IgD-negative memory B cell (primary cell): ENCODE results near the gene C11orf42. TPM values are rescaled to one million over a fixed set of nuclear protein-coding genes. Genes with fewer than 3 reads are reported as not detected.

Source experiments
- H3K27ac Mint-ChIP-seq, 3 donors: one replicate each; pipeline ENCODE4 v1.8.0; 2020 to 2022; ENCODE audit warnings: mild to moderate bottlenecking in 3 of 3, mixed read lengths in 3 of 3, moderate library complexity in 1 of 3
- H3K27me3 Mint-ChIP-seq: one replicate; pipeline ENCODE4 v1.8.0; 2021; ENCODE audit warnings: mixed read lengths
- H3K36me3 Mint-ChIP-seq: one replicate; pipeline ENCODE4 v1.8.0; 2020; ENCODE audit warnings: mild to moderate bottlenecking, mixed read lengths
- H3K4me1 Mint-ChIP-seq, 3 donors: one replicate each; pipeline ENCODE4 v1.8.0; 2020 to 2022; ENCODE audit warnings: mixed read lengths in 3 of 3, mild to moderate bottlenecking in 1 of 3
- H3K4me3 Mint-ChIP-seq, 4 donors: one replicate each; pipeline ENCODE4 v1.8.0; 2020 to 2022; ENCODE audit warnings: mild to moderate bottlenecking in 4 of 4, mixed read lengths in 4 of 4, moderate library complexity in 3 of 4
- H3K9me3 Mint-ChIP-seq, 3 donors: one replicate each; pipeline ENCODE4 v1.8.0; 2020 to 2021; ENCODE audit warnings: mixed read lengths in 3 of 3, mild to moderate bottlenecking in 1 of 3
- polyA plus RNA-seq: library from polyadenylated mRNA; unstranded; fragments of 300-500 nt; fragmentation: Illumina TruSeq; gene quantifications from one replicate; pipeline ENCODE4 v1.2.3, GENCODE V29; 2021

Gene C11orf42
- polyA plus RNA-seq, 1 donor from 2014 or later: not detected

- H3K27ac Mint-ChIP-seq: no peak overlapping the region
- no peaks in the 10 kb centered on the region for H3K36me3 Mint-ChIP-seq
- H3K9me3 Mint-ChIP-seq: no peaks in the 10 kb centered on the region
- no peak overlapping the region for H3K4me3 Mint-ChIP-seq
- H3K4me1 Mint-ChIP-seq: peaks cover 0 to 13% (median 8%) of the 10 kb centered on the region in 3 donors
- H3K27me3 Mint-ChIP-seq: no peaks in the 10 kb centered on the region
Measured at GRCh38 chr11:6206456-6207180, 1.3 kb downstream of the C11orf42 start.

- Mint-ChIP-seq H3K9me3 (no peaks in the 10 kb centered on the region), H3K36me3 (no peaks in the 10 kb centered on the region), H3K4me1 (no peaks in the 10 kb centered on the region), H3K27me3 (no peaks in the 10 kb centered on the region), H3K4me3 (no peak overlapping the region), H3K27ac (no peak overlapping the region)
Measured at GRCh38 chr11:6209801-6210200, 4.4 kb downstream of the C11orf42 start.

- H3K27me3 Mint-ChIP-seq: no peaks in the 10 kb centered on the region
- no peak overlapping the region for H3K27ac Mint-ChIP-seq
- H3K4me1 Mint-ChIP-seq: no peaks in the 10 kb centered on the region
- H3K4me3 Mint-ChIP-seq: no peak overlapping the region
- H3K36me3 Mint-ChIP-seq: no peaks in the 10 kb centered on the region
- H3K9me3 Mint-ChIP-seq: no peaks in the 10 kb centered on the region
Measured at GRCh38 chr11:6210274-6210955, 5.1 kb downstream of the C11orf42 start.

GRCh38 chr11:6214530-6214929 lies 9.2 kb downstream of the C11orf42 start:
- no peaks in the 10 kb centered on the region for H3K9me3 Mint-ChIP-seq
- peaks cover 0 to 2% (median 0%) of the 10 kb centered on the region in 3 donors for H3K4me1 Mint-ChIP-seq
- peaks cover 12% of the 10 kb centered on the region for H3K36me3 Mint-ChIP-seq
- H3K4me3 Mint-ChIP-seq: no peak overlapping the region
- H3K27me3 Mint-ChIP-seq: no peaks in the 10 kb centered on the region
- no peak overlapping the region for H3K27ac Mint-ChIP-seq

GRCh38 chr11:6216501-6216900 lies 11.1 kb downstream of the C11orf42 start:
- H3K27ac Mint-ChIP-seq: peak overlapping the region in 1 of 3 donors; percentile 60
- no peaks in the 10 kb centered on the region for H3K9me3 Mint-ChIP-seq
- no peak overlapping the region for H3K4me3 Mint-ChIP-seq
- no peaks in the 10 kb centered on the region for H3K27me3 Mint-ChIP-seq
- H3K36me3 Mint-ChIP-seq: peaks cover 12% of the 10 kb centered on the region
- H3K4me1 Mint-ChIP-seq: peaks cover 0 to 5% (median 0%) of the 10 kb centered on the region in 3 donors

GRCh38 chr11:6217722-6218121 lies 12.4 kb downstream of the C11orf42 start:
- Mint-ChIP-seq H3K4me3 (no peak overlapping the region), H3K27ac (no peak overlapping the region), H3K36me3 (peaks cover 12% of the 10 kb centered on the region), H3K9me3 (no peaks in the 10 kb centered on the region), H3K4me1 (peaks cover 0 to 6% (median 0%) of the 10 kb centered on the region in 3 donors), H3K27me3 (no peaks in the 10 kb centered on the region)

DNA sequence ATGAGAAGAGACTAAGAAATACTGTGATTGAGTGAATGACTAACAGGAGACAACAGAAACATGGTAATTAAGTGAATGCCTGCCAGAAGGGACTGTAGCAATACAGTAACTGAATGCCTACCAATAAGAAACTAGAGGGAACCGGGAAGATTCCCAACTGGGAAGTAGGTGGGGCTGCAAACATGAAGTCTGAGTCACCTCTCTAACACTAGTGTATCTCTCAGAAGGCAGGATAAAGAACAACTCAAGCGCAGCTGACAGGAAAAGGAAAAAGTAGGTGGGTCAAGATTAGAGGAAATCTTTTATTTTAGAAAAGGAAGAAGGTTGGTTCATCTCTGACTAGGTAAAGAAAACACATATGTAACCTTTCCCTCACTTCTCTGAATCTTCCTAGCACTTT lies 14.0 kb downstream of the C11orf42 start:
- no peaks in the 10 kb centered on the region for H3K27me3 Mint-ChIP-seq
- H3K36me3 Mint-ChIP-seq: peaks cover 15% of the 10 kb centered on the region
- H3K9me3 Mint-ChIP-seq: no peaks in the 10 kb centered on the region
- no peak overlapping the region for H3K4me3 Mint-ChIP-seq
- H3K4me1 Mint-ChIP-seq: peaks cover 0 to 6% (median 0%) of the 10 kb centered on the region in 3 donors
- H3K27ac Mint-ChIP-seq: no peak overlapping the region

GRCh38 chr11:6223854-6224253 lies 18.5 kb downstream of the C11orf42 start:
- peaks cover 13 to 24% (median 23%) of the 10 kb centered on the region in 3 donors for H3K4me1 Mint-ChIP-seq
- H3K27me3 Mint-ChIP-seq: no peaks in the 10 kb centered on the region
- peaks cover 8% of the 10 kb centered on the region for H3K36me3 Mint-ChIP-seq
- H3K4me3 Mint-ChIP-seq: no peak overlapping the region
- no peaks in the 10 kb centered on the region for H3K9me3 Mint-ChIP-seq
- no peak overlapping the region for H3K27ac Mint-ChIP-seq

DNA sequence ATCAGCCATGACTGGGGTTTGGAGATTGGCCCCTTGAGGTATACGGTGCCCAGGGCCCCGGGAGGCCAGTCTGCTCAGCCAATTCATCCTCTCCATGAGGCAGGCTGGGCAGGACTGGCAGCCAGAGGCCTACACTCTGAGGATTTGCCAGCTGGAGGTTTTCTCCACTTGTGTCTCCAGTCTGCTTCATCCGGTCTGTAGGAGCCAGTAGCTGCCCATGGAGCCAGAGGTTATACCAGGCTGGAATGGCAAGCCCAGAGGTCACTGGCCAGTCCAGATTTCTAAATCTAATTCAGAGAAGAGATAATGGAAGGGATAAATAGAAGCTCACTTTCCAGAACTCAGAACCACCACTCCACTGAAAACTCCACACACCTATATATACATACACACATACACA lies 19.1 kb downstream of the C11orf42 start:
- no peaks in the 10 kb centered on the region for H3K9me3 Mint-ChIP-seq
- peaks cover 8% of the 10 kb centered on the region for H3K36me3 Mint-ChIP-seq
- peaks cover 16 to 28% (median 25%) of the 10 kb centered on the region in 3 donors for H3K4me1 Mint-ChIP-seq
- no peak overlapping the region for H3K4me3 Mint-ChIP-seq
- H3K27me3 Mint-ChIP-seq: no peaks in the 10 kb centered on the region
- no peak overlapping the region for H3K27ac Mint-ChIP-seq

GRCh38 chr11:6225024-6225423 lies 19.7 kb downstream of the C11orf42 start:
- peaks cover 8% of the 10 kb centered on the region for H3K36me3 Mint-ChIP-seq
- H3K27me3 Mint-ChIP-seq: no peaks in the 10 kb centered on the region
- no peak overlapping the region for H3K4me3 Mint-ChIP-seq
- H3K4me1 Mint-ChIP-seq: peaks cover 18 to 32% (median 29%) of the 10 kb centered on the region in 3 donors
- H3K27ac Mint-ChIP-seq: peak overlapping the region in 1 of 3 donors; percentile 2
- no peaks in the 10 kb centered on the region for H3K9me3 Mint-ChIP-seq

- H3K4me1 Mint-ChIP-seq: peaks cover 22 to 37% (median 32%) of the 10 kb centered on the region in 3 donors
- H3K36me3 Mint-ChIP-seq: peaks cover 8% of the 10 kb centered on the region
- peak overlapping the region in 1 of 3 donors; percentile 2 for H3K27ac Mint-ChIP-seq
- H3K27me3 Mint-ChIP-seq: no peaks in the 10 kb centered on the region
- H3K4me3 Mint-ChIP-seq: no peak overlapping the region
- no peaks in the 10 kb centered on the region for H3K9me3 Mint-ChIP-seq
Measured at GRCh38 chr11:6225896-6226295, 20.5 kb downstream of the C11orf42 start.

GRCh38 chr11:6228520-6228919 lies 23.2 kb downstream of the C11orf42 start:
- Mint-ChIP-seq H3K9me3 (no peaks in the 10 kb centered on the region), H3K4me3 (peak overlapping the region in 1 of 4 donors; percentile 19), H3K27me3 (no peaks in the 10 kb centered on the region), H3K36me3 (peaks cover 6% of the 10 kb centered on the region), H3K27ac (no peak overlapping the region), H3K4me1 (peaks cover 27 to 46% (median 39%) of the 10 kb centered on the region in 3 donors)

DNA sequence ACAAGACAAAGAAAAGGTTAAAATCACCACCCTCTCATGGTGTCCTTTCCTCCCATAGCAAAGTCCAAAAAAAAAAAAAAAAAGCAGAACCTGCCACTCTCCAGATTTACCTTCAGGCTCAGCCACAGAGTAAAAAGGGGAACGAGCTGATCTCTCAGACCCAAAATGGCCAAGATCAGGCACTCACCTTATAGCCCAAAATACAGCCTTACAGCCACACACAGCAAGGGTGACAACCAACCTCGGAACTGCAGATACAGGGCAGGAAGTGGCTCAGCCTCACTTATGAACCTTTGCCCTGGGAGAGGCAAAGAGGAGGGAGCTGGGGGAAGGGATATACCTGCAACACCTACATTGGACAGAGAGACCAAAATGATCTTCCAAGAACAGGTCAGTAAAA lies 24.6 kb downstream of the C11orf42 start:
- peaks cover 6% of the 10 kb centered on the region for H3K36me3 Mint-ChIP-seq
- peak overlapping the region in 1 of 4 donors; percentile 61 for H3K4me3 Mint-ChIP-seq
- peaks cover 32 to 50% (median 47%) of the 10 kb centered on the region in 3 donors for H3K4me1 Mint-ChIP-seq
- H3K9me3 Mint-ChIP-seq: no peaks in the 10 kb centered on the region
- H3K27ac Mint-ChIP-seq: no peak overlapping the region
- no peaks in the 10 kb centered on the region for H3K27me3 Mint-ChIP-seq

DNA sequence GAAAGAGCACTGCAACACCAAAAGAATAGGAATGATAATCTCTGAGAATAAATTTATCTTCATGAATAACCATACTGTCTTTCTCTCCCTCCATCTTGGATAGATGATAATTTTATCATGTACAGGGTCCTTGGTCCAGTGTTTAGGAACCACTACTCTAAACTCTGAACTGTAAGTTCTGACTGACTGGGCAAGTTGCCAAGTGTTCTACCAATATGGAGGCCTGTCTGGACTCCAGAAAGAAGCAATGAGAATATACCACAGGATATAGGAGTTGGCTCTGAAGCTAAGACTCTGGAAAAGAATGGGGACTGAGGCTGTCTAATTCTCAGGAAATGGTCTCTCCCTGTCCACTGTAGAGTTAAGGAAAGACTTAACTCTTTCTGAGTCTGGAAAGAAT lies 27.5 kb downstream of the C11orf42 start:
- H3K36me3 Mint-ChIP-seq: peaks cover 2% of the 10 kb centered on the region
- peak overlapping the region in 2 of 4 donors; percentile 53 to 85 for H3K4me3 Mint-ChIP-seq
- peak overlapping the region in 1 of 3 donors; percentile 25 for H3K27ac Mint-ChIP-seq
- no peaks in the 10 kb centered on the region for H3K27me3 Mint-ChIP-seq
- H3K4me1 Mint-ChIP-seq: peaks cover 21 to 36% (median 33%) of the 10 kb centered on the region in 3 donors
- no peaks in the 10 kb centered on the region for H3K9me3 Mint-ChIP-seq

- peaks cover 21 to 34% (median 33%) of the 10 kb centered on the region in 3 donors for H3K4me1 Mint-ChIP-seq
- peak overlapping the region; percentile 84 to 97 (median 96) for H3K27ac Mint-ChIP-seq
- H3K36me3 Mint-ChIP-seq: no peaks in the 10 kb centered on the region
- peaks cover 2% of the 10 kb centered on the region for H3K27me3 Mint-ChIP-seq
- no peaks in the 10 kb centered on the region for H3K9me3 Mint-ChIP-seq
- peak overlapping the region; percentile 85 to 99 (median 98) for H3K4me3 Mint-ChIP-seq
Measured at GRCh38 chr11:6233984-6234386, 28.6 kb downstream of the C11orf42 start.
